ENCODE results near the gene IFRD2. TPM values are rescaled to one million over a fixed set of nuclear protein-coding genes. Genes with fewer than 3 reads are reported as not detected.

IFRD2 gene
- total RNA-seq, 1 donor from 2014 or later: 54.2 TPM

DNA sequence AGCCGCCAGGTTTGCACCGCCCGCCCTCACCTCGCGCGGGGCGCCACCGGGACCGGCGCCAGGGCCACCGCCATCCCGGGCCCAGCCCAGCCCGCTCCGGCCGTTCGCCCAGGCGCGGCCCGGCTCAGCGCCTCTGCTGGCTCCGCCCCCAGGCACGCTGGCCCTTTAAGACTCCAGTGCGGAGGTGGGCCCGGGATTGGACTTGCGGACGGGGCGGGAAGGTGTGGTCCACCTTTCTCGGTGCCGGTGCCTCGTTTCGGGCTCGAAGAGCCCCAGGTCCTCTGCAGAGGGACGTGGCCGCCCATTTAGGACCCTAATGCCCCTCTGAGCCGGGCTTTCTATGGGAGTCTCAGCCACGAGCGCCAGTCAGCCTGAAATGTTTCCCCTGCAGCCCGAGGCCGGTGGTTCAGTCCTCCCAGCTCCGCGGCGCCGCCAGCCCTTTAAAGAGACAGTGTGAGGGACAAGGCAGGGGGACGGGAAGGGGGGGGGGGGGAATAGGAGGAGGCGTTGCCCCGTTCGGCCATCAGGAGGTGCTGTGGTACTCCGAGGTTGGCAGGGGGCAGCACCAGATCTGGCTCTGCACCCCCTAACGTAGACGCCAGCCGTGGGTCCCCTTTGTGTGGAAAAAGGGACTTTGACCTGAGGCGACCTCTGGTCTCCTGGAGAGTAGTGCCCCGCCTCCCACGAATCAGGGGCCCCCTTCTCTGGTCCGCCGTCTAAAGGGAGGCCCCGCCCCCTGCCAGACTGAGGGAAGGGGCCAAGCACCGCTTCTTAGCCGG is 29.3 kb upstream of the IFRD2 start:
- DNase-seq (ENCODE audit: extremely low spot score, unreplicated experiment): peak; percentile 95
- H3K27me3 Mint-ChIP-seq (ENCODE audit: unreplicated experiment): no peaks in the 10 kb centered on the region
- peaks cover 32% of the 10 kb centered on the region for H3K4me1 Mint-ChIP-seq (ENCODE audit: unreplicated experiment)
- TF ChIP-seq, protein P1, sequence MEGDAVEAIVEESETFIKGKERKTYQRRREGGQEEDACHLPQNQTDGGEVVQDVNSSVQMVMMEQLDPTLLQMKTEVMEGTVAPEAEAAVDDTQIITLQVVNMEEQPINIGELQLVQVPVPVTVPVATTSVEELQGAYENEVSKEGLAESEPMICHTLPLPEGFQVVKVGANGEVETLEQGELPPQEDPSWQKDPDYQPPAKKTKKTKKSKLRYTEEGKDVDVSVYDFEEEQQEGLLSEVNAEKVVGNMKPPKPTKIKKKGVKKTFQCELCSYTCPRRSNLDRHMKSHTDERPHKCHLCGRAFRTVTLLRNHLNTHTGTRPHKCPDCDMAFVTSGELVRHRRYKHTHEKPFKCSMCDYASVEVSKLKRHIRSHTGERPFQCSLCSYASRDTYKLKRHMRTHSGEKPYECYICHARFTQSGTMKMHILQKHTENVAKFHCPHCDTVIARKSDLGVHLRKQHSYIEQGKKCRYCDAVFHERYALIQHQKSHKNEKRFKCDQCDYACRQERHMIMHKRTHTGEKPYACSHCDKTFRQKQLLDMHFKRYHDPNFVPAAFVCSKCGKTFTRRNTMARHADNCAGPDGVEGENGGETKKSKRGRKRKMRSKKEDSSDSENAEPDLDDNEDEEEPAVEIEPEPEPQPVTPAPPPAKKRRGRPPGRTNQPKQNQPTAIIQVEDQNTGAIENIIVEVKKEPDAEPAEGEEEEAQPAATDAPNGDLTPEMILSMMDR (IDR thresholded peaks at IDR 0.05): peak; percentile 67
- H3K9me3 Mint-ChIP-seq (ENCODE audit: unreplicated experiment): no peaks in the 10 kb centered on the region
- peaks cover 3% of the 10 kb centered on the region for H3K36me3 Mint-ChIP-seq (ENCODE audit: unreplicated experiment)
- peak overlapping the region; percentile 99 for H3K27ac Mint-ChIP-seq (ENCODE audit: unreplicated experiment)
- peak overlapping the region; percentile 82 for H3K4me3 Mint-ChIP-seq (ENCODE audit: unreplicated experiment)

DNA sequence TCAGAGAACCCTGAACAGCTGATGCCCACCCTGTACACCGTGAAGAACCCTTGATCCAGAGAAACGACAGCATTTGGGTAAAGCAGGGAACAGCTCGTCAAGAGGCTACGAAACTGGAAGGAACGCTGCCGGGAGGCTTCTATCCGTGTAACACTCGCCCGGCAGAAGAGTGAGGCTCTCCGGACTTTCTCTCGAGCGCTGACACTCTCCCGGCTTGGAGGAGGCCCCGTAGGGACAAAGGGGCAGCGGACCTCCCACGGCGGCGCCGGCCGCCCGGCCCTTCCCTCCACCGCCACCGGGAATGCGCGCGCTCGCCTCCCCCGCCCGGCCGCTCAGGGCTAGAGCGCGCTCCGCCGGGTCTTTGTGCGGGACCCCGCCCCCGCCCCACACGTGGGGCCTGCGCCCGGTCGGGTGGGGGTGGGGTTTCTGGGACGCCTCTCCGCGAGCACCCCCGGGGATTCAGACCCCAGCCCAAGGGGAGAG is 28.7 kb upstream of the IFRD2 start:
- peaks cover 7% of the 10 kb centered on the region for H3K36me3 Mint-ChIP-seq (ENCODE audit: unreplicated experiment)

DNA sequence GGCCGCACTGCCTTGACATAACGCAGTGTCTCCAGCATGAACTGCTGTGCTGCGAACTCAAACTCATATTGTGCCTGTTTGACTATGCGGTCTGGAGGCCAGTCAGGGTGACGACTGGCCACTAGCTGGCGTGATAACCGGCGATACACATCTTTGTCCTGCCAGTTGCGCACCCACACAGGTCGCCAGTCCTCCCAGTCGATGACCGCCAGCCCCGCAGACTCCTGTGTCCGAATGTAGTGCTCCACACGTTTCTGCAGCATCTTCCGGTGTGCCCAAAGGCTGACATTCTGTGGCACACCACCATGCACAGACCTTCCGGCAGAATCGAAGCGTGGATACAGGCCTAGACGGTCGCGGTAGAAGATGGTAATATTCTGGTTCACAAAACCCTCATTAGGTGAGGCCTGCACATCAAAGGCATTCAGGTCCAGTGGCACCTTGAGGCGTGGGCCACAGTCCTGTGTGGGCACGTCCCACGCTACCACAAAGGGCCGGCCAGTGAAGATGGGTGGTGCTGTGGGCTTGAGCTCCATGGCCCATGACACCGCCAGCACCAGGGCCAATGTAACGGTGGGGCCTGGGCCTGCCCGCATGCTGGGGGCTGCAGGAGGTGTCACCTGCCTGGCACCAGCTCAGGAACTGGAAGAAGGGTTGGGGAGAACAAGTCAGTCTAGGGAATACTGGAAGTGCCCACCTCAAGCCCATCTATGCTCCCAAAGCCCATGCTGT is 27.8 kb upstream of the IFRD2 start:
- DNase-seq (ENCODE audit: extremely low spot score, unreplicated experiment): no peak
- Mint-ChIP-seq H3K27ac (ENCODE audit: unreplicated experiment) (peak overlapping the region; percentile 60), H3K9me3 (ENCODE audit: unreplicated experiment) (no peaks in the 10 kb centered on the region), H3K36me3 (ENCODE audit: unreplicated experiment) (peaks cover 7% of the 10 kb centered on the region), H3K4me1 (ENCODE audit: unreplicated experiment) (peaks cover 33% of the 10 kb centered on the region), H3K4me3 (ENCODE audit: unreplicated experiment) (peak overlapping the region; percentile 84), H3K27me3 (ENCODE audit: unreplicated experiment) (no peaks in the 10 kb centered on the region)
- TF ChIP-seq, protein P1 (IDR thresholded peaks at IDR 0.05): no peak

More for the DNA sequence above, 28.7 kb upstream of the IFRD2 start:
- Mint-ChIP-seq H3K9me3 (ENCODE audit: unreplicated experiment) (no peaks in the 10 kb centered on the region), H3K27ac (ENCODE audit: unreplicated experiment) (peak overlapping the region; percentile 60), H3K4me1 (ENCODE audit: unreplicated experiment) (peaks cover 32% of the 10 kb centered on the region), H3K4me3 (ENCODE audit: unreplicated experiment) (peak overlapping the region; percentile 84), H3K27me3 (ENCODE audit: unreplicated experiment) (no peaks in the 10 kb centered on the region)
- TF ChIP-seq, protein P1 (IDR thresholded peaks at IDR 0.05): no peak
- peak; percentile 91 for DNase-seq (ENCODE audit: extremely low spot score, unreplicated experiment)

DNA sequence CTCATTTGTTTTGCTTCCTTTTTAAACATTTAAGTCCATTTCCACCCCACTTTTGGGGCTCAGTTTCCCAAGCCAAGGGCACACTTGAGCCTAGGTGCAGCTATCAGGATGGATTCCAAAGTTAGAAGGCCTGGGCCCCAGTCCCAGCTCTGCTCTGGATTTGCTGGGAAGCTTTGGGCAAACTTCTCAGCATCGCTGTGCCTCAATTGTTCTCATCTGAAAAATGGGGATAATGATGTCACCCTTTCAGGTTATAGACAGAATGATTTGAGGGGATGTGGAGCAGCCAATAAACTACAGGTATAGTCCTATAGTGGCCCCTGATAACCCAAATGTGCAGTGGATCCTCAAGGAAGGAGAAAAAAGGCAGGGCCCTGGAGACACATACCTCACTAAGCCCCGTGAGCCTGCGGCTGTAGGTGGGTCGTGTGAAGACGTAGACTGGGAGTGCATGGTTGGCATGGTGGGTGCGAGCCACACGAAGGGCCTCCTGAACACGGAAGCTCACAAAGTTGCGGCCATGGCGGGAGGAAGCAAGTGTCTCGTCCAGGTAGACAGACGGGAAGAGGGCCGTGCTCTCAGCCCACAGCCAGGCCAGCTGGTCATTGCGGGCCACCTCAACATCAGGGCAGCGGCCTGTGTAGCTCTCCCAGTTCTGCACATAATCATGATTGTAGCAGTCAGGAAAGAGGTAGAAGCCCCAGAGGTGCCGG is 27.1 kb upstream of the IFRD2 start:
- Mint-ChIP-seq H3K27me3 (ENCODE audit: unreplicated experiment) (no peaks in the 10 kb centered on the region), H3K36me3 (ENCODE audit: unreplicated experiment) (peaks cover 7% of the 10 kb centered on the region), H3K27ac (ENCODE audit: unreplicated experiment) (peak overlapping the region; percentile 27), H3K9me3 (ENCODE audit: unreplicated experiment) (no peaks in the 10 kb centered on the region), H3K4me1 (ENCODE audit: unreplicated experiment) (peaks cover 28% of the 10 kb centered on the region), H3K4me3 (ENCODE audit: unreplicated experiment) (peak overlapping the region; percentile 14)
- no peak for DNase-seq (ENCODE audit: extremely low spot score, unreplicated experiment)
- TF ChIP-seq, protein P1 (IDR thresholded peaks at IDR 0.05): no peak

Data from osteocyte (in vitro differentiated cells).